Adrenal gland (tissue), 5 donors: Measurements from ENCODE around the gene STXBP1.

Experiments
- CTCF ChIP-seq, 6 experiments: fragments of 450-650 bp in 4 of 6; fragments of 200-600 bp in 2 of 6; sonication (generic) in 1 of 6; IDR thresholded peaks; 1 replicate in 5 of 6; 2 replicates in 1 of 6; pipeline versions ENCODE4 v1.5.1 to v1.8.0; 2016 to 2021; ENCODE audit warnings: antibody characterized with exemption in 6 of 6, mild to moderate bottlenecking in 2 of 6, moderate library complexity in 1 of 6
- POLR2A ChIP-seq, 2 donors: fragments of 450-650 bp; IDR thresholded peaks; one replicate each; pipeline ENCODE4 v1.6.1; 2017; ENCODE audit warnings: antibody characterized with exemption in 2 of 2, mild to moderate bottlenecking in 2 of 2, moderate library complexity in 1 of 2
- donor health status: DM: no; HTN: no; CAD: no.

- TF ChIP-seq CTCF (IDR thresholded peaks at IDR 0.05) (no peak), POLR2A (IDR thresholded peaks at IDR 0.05) (no peak)
Observed at GRCh38 chr9:127724012-127724411, 111.9 kb downstream of the STXBP1 start.
